MM.1S (cell line): ENCODE data around the gene FGF12.

Source experiments
- DNase-seq: peaks from one replicate; pipeline ENCODE4 v3.0.0-alpha.2; 2015
- H2AFZ ChIP-seq: fragments of 300-600 bp; sonication (generic); 2 replicates; pipeline ENCODE4 v1.6.0; 2016; ENCODE audit warnings: antibody characterized with exemption, low read length
- H3F3A ChIP-seq: fragments of 300-600 bp; sonication (generic); 2 replicates; pipeline ENCODE4 v1.6.1; 2016; ENCODE audit warnings: mild to moderate bottlenecking, antibody characterized with exemption, low read length, moderate library complexity, mixed read lengths; ENCODE audit not compliant: insufficient read depth
- H3K27ac ChIP-seq: fragments of 300-600 bp; sonication (generic); 2 replicates; pipeline ENCODE4 v1.5.1; 2016; ENCODE audit warnings: mild to moderate bottlenecking, low read length
- H3K27me3 ChIP-seq: fragments of 300-600 bp; sonication (generic); replicated peaks from 2 replicates; pipeline ENCODE4 v1.6.0; 2016; ENCODE audit warnings: low read length; ENCODE audit not compliant: insufficient read depth
- H3K36me3 ChIP-seq: fragments of 300-600 bp; sonication (generic); replicated peaks from 2 replicates; pipeline ENCODE4 v1.6.1; 2016; ENCODE audit warnings: mild to moderate bottlenecking, low read length, mixed read lengths; ENCODE audit not compliant: insufficient read depth
- H3K4me1 ChIP-seq: fragments of 300-600 bp; sonication (generic); 2 replicates; pipeline ENCODE4 v1.6.1; 2016; ENCODE audit warnings: low read length, mixed read lengths
- H3K4me2 ChIP-seq: fragments of 300-600 bp; sonication (generic); 2 replicates; pipeline ENCODE4 v1.6.0; 2016; ENCODE audit warnings: low read depth, low read length
- H3K4me3 ChIP-seq: fragments of 300-600 bp; sonication (generic); 2 replicates; pipeline ENCODE4 v1.5.1; 2016; ENCODE audit warnings: low read length, mixed read lengths
- H3K79me2 ChIP-seq: fragments of 300-600 bp; sonication (generic); 2 replicates; pipeline ENCODE4 v1.6.1; 2016; ENCODE audit warnings: mixed run types, low read length, mixed read lengths
- H3K9ac ChIP-seq: fragments of 300-600 bp; sonication (generic); 2 replicates; pipeline ENCODE4 v1.6.1; 2016; ENCODE audit warnings: low read length, mixed read lengths
- H3K9me2 ChIP-seq: fragments of 300-600 bp; sonication (generic); replicated peaks from 2 replicates; pipeline ENCODE4 v1.6.1; 2016; ENCODE audit warnings: mild to moderate bottlenecking, low read length, mixed read lengths; ENCODE audit not compliant: insufficient read depth
- H3K9me3 ChIP-seq: fragments of 300-600 bp; sonication (generic); replicated peaks from 2 replicates; pipeline ENCODE4 v1.6.1; 2016; ENCODE audit warnings: mild to moderate bottlenecking, low read length, mixed read lengths; ENCODE audit not compliant: insufficient read depth
- H4K20me1 ChIP-seq: fragments of 300-600 bp; sonication (generic); 2 replicates; pipeline ENCODE4 v1.6.1; 2016; ENCODE audit warnings: mild to moderate bottlenecking, low read length, moderate library complexity, mixed read lengths; ENCODE audit not compliant: insufficient read depth
- CTCF ChIP-seq: fragments of 300-600 bp; sonication (generic); IDR thresholded peaks from 2 replicates; pipeline ENCODE4 v1.5.1; 2016; ENCODE audit warnings: antibody characterized with exemption, low read length, mixed read lengths
- EZH2 ChIP-seq: fragments of 300-600 bp; sonication (generic); optimal IDR thresholded peaks from 2 replicates; pipeline ENCODE3; 2017; ENCODE audit warnings: low read depth, mild to moderate bottlenecking, antibody characterized with exemption, low read length, mixed read lengths
- EZH2phosphoT487 ChIP-seq: fragments of 300-600 bp; sonication (generic); IDR thresholded peaks from 2 replicates; pipeline ENCODE4 v1.6.1; 2018; ENCODE audit warnings: antibody characterized with exemption, low read length

Gene FGF12

GRCh38 chr3:192219926-192220325, 507.4 kb downstream of the FGF12 start:
- DNase-seq, result no peak
- Histone ChIP-seq H3K36me3 (no peaks in the 10 kb centered on the region), H3K27me3 (no peaks in the 10 kb centered on the region), H3K4me2 (no peak overlapping the region), H3F3A (no peaks in the 10 kb centered on the region), H3K4me1 (no peaks in the 10 kb centered on the region), H3K27ac (no peak overlapping the region), H3K9me2 (no peaks in the 10 kb centered on the region), H3K4me3 (no peak overlapping the region), H4K20me1 (no peaks in the 10 kb centered on the region), H3K9me3 (no peaks in the 10 kb centered on the region), H3K9ac (no peak overlapping the region), H3K79me2 (no peaks in the 10 kb centered on the region), H2AFZ (no peak overlapping the region)
- TF ChIP-seq EZH2phosphoT487, result no peak
- no peak for TF ChIP-seq CTCF
- no peak for TF ChIP-seq EZH2

- TF ChIP-seq CTCF, result no peak
- no peak for TF ChIP-seq EZH2
- TF ChIP-seq EZH2phosphoT487, result no peak
- no peaks in the 10 kb centered on the region for H4K20me1 ChIP-seq
- no peak overlapping the region for H2AFZ ChIP-seq
- no peak for DNase-seq
- no peaks in the 10 kb centered on the region for H3K79me2 ChIP-seq
- H3F3A ChIP-seq, result no peaks in the 10 kb centered on the region
- H3K9me3 ChIP-seq, result no peaks in the 10 kb centered on the region
- H3K4me3 ChIP-seq, result no peak overlapping the region
- H3K27me3 ChIP-seq, result no peaks in the 10 kb centered on the region
- H3K4me2 ChIP-seq, result no peak overlapping the region
- no peak overlapping the region for H3K27ac ChIP-seq
- H3K4me1 ChIP-seq, result no peaks in the 10 kb centered on the region
- H3K36me3 ChIP-seq, result no peaks in the 10 kb centered on the region
- no peaks in the 10 kb centered on the region for H3K9me2 ChIP-seq
- no peak overlapping the region for H3K9ac ChIP-seq
Observed at GRCh38 chr3:192216067-192216466, 511.3 kb downstream of the FGF12 start.

GRCh38 chr3:192212979-192213378, 514.4 kb downstream of the FGF12 start:
- Histone ChIP-seq H3K36me3 (no peaks in the 10 kb centered on the region), H3K27ac (no peak overlapping the region), H2AFZ (no peak overlapping the region), H4K20me1 (no peaks in the 10 kb centered on the region), H3K9ac (no peak overlapping the region), H3K4me3 (no peak overlapping the region), H3K4me2 (no peak overlapping the region), H3K79me2 (no peaks in the 10 kb centered on the region), H3K27me3 (no peaks in the 10 kb centered on the region), H3K4me1 (no peaks in the 10 kb centered on the region), H3K9me3 (no peaks in the 10 kb centered on the region), H3K9me2 (no peaks in the 10 kb centered on the region), H3F3A (no peaks in the 10 kb centered on the region)
- DNase-seq, result no peak
- no peak for TF ChIP-seq EZH2
- TF ChIP-seq CTCF, result no peak
- no peak for TF ChIP-seq EZH2phosphoT487

GRCh38 chr3:192212335-192212734, 515.0 kb downstream of the FGF12 start:
- H3K79me2 ChIP-seq, result no peaks in the 10 kb centered on the region
- no peaks in the 10 kb centered on the region for H3K36me3 ChIP-seq
- H3K9ac ChIP-seq, result no peak overlapping the region
- TF ChIP-seq CTCF (peak; percentile 19; the same call in 1 of the 2 replicates), EZH2 (no peak), EZH2phosphoT487 (no peak)
- H3K27ac ChIP-seq, result no peak overlapping the region
- DNase-seq, result no peak
- no peaks in the 10 kb centered on the region for H3K4me1 ChIP-seq
- no peaks in the 10 kb centered on the region for H3K9me3 ChIP-seq
- H3K27me3 ChIP-seq, result no peaks in the 10 kb centered on the region
- H3K4me2 ChIP-seq, result no peak overlapping the region
- H3F3A ChIP-seq, result no peaks in the 10 kb centered on the region
- no peaks in the 10 kb centered on the region for H3K9me2 ChIP-seq
- no peak overlapping the region for H3K4me3 ChIP-seq
- H4K20me1 ChIP-seq, result no peaks in the 10 kb centered on the region
- H2AFZ ChIP-seq, result no peak overlapping the region
